NCI-H187 treated with DMSO at 0.1 percent for 48 hours (cell line): ENCODE data around the gene JAG2.
"Not testable (repeated sequence)": the region's sequence is repeated elsewhere in the genome, so short reads cannot be mapped to it uniquely, and the experiment has no call there.

ENCODE experiments used
- DNase-seq: peaks from one replicate; lab custom pipeline; 2025; lab: John Stamatoyannopoulos, UW

JAG2 gene

DNA sequence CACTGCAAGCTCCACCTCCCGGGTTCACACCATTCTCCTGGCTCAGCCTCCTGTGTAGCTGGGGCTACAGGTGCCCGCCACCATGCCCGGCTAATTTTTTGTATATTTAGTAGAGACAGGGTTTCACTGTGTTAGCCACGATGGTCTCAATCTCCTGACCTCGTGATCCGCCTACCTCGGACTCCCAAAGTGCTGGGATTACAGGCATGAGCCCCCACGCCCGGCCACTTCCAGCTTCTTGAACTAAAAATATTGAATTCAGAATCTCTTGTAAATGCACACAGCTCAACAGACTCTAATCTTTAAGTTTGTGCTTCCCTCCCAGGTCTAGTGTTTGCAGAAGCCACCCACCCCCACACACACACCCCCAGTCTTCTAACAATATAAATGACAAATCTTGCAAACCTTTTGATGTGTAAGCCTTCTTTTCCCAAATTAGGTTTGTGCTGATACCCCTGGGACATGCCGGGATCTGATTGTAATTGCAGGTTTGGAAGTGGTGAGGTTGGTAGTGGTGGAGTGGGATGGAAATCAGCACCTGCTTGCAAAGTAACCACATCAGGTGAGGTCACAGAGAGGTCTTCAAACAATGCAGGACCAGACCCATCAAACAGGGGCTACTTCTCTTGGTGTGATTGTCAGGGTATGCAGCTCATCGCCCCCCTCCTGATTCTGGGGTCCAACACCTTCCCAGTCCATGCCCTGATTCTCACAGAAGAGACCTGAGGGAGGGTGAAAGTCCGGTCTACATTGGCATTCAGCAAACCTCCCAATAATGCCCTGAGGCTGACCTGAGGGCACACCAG is 51.9 kb downstream of the JAG2 start:
- DNase-seq = no peak

DNA sequence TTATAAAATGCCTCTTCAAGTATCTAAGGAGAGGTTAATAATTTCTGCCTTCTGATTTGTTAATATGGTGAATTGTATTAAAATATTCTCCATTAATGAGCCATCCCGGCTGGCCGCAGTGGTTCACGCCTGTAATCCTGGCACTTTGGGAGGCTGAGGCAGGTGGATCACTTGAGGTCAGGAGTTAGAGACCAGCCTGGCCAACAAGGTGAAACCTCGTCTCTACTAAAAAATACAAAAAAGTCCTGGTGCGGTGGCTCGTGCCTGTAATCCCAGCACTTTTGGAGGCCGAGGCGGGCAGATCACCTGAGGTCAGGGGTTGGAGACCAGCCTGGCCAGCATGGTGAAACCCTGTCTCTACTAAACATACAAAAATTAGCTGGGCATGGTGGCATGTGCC is 59.3 kb downstream of the JAG2 start:
- DNase-seq = not testable (repeated sequence)

- DNase-seq = no peak
Measured at GRCh38 chr14:105108516-105108864, 60.1 kb downstream of the JAG2 start.

DNA sequence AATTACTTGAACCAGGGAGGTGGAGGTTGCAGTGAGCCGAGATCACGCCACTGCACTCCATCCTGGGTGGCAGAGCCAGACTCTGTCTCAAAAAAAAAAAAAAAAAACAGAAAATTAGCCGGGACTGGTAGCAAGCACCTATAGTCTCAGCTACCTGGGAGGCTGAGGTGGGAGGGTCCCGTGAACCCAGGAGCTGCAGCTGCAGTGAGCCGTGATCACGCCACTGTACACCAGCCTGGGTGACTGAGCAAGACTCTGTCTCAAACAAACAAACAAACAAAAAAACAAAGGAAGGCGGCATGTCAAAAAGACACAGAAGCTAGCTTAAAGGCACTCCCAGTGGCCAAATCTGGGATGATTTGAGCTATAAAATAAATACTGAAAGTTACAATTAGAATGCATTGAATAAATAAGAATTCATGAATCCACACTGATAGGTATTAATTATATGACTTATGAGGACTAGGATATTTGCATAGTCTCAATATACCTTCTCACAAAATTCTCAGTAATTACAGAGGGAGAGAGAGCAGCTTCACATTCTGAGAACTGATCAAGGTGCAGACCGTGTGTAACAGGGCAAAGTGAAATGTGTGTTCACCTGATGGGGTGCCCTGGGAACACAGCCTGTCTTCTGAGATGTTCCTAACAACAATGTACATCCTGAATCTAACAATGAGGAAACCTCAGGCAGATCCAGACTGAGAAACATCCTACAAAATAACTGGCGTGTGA is 60.6 kb downstream of the JAG2 start:
- no peak for DNase-seq

DNA sequence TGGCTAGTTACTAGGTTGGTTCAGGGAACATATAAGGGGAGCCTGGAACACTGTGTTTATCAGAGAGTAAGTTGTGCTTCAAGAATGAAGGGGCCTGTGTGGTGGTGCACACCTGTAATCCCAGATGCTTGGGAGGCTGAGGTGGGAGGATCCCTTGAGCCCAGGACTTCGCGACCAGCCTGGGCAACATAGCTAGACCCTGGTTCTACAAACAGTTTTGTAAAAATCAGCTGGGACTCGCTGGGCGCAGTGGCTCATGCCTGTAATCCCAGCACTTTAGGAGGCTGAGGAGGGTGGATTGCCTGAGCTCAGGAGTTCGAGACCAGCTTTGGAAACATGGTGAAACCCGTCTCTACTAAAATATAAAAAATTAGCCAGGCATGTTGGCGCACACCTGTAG is 61.2 kb downstream of the JAG2 start:
- DNase-seq = no peak

DNA sequence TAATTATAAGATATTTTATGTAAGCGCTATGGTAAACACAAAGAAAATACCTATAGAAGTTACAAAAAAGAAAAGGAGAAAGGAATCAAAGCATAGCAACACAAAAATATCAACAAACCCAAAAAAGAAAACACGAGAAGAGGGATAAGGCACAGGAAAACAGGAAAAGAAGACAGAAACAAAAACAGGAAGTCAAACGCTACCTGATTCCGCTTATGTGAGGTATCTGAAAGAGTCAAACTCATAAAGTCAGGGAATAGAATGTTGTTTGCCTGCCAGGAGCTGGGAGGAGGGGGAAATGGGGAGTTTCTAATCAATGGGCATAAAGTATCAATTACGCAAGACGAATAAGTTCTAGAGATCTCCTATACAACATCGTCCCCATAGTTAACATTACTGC is 63.4 kb downstream of the JAG2 start:
- no peak for DNase-seq

GRCh38 chr14:105102893-105103292 is 65.7 kb downstream of the JAG2 start:
- no peak for DNase-seq

GRCh38 chr14:105102361-105102870 is 66.2 kb downstream of the JAG2 start:
- no peak for DNase-seq

- DNase-seq = no peak
Measured at GRCh38 chr14:105100910-105101309, 67.7 kb downstream of the JAG2 start.

DNA sequence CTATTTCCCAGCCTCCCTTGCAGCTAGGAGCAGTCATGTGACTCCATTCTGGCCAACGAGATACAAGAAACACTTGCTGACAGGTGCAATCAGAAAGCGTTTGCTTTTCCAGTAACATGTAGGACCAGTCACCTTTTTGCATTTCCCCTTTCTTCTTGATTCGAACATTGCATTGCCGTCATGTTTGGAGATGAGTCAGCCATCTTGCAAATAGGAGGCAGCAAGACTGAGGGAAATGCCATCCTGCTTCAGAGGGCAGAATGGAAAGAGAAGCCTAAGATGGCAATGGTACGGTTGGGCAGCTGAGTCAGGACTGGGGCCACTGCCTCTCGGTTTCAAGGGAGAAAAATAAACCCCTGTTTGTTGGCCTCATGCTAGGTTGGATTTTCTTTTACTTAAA is 68.8 kb downstream of the JAG2 start:
- DNase-seq = no peak

DNA sequence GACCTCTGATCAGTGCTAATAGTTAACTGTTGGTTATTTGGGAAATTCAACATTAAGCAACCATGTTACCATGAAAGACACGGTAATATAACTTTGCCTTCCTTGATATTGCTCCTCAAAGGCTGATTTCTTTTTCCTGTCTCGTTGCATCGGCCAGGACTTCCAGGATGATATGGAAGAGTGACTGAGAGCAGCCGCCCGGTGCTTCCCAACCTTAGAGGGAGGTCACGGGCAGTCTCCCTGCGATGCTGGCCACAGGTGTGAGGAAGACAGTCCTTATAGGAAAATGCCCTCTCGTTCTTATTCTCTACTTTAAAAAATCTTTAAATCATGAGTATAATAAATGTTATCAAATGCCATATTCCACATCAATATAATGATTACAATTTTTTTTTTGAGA is 70.3 kb downstream of the JAG2 start:
- no peak for DNase-seq

DNA sequence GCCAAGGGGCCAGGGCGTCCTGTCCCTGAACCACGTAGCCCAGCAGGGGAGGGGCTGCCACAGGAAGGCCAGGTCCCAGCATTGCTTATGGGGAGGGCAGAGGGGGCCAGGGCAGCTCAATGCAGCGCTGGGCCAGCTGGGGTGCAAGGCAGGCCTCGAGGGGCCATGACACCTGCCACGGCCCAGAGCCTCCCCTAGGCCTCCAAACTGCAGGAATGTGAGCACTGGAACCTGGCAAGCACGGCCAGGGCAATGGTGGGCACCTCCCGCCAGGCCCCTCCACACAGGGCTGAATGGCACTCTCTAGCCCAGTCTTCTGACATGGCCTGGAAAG is 70.8 kb downstream of the JAG2 start:
- DNase-seq = no peak

- DNase-seq = no peak
Measured at GRCh38 chr14:105096206-105096875, 72.2 kb downstream of the JAG2 start.

DNA sequence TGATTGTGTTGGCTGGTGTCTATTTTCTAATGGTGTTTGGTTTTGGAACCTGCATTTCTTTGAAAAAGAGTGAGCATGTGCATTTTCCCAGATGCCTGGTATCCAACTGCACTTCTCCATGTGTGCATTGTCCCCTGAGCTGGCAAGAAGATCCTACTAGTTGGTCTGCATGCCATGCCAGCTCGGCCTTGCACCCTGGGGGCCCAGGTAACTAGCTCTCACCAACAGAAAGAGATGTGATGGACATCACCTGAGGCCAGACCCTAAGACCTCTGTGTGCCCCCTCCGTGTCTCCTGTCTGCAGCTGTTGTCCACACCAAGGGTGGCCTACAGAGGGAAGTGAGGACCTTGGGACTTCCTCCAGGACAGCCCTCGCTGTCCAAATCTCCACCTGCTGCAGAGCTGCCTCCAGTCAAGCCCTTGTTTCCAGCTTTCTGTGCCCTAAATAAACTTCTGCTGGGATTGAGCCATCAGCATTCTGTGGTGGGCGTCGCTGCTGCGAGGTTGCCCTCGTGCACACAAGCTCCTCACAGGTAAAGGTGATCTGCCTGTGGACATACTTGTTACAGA is 73.3 kb downstream of the JAG2 start:
- no peak for DNase-seq

GRCh38 chr14:105094193-105094907 is 74.2 kb downstream of the JAG2 start:
- no peak for DNase-seq

- DNase-seq = no peak
Measured at GRCh38 chr14:105093431-105094192, 75.0 kb downstream of the JAG2 start.

GRCh38 chr14:105093038-105093430 is 75.5 kb downstream of the JAG2 start:
- DNase-seq = no peak

DNA sequence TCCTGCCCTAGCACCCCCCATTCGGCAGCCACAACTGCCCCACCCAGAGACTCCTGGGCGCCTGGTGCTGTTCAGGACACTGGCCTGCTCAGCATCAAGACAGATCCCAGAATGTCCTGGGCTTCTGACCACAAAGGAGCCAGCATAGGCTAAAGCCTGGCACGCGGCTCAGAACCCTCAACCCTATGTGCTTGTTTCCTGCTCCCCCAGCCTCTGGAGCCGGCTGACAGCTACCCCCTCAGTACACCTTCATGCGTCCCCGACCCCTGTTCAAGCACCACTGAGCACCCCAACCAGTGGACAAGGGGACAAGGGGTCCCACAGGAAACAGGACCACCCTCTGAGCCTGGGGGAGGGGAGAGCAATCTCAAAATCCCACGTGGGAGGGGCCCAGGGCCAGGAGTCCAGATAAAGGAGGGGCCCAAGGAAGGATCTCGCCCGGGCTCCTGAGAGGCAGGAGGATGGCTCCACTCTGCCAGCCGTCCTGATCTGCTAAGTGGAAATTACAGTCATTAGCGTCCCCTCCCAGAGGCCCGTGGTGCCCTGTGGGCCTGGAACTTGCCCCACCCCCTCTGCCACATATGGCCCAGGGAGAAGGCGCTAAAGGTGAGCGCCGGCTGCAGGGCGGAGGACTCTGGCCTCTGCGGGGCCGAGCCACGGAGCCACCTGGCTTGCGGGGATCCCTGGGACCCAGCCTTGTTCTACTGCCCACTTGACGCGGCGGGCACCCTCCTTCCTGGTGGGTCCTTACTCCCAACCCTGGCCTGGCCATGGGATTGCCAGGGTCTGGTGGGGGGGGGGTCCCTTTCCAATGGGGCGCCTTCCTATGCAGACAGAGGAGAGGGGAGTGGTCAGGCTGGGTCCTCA is 76.2 kb downstream of the JAG2 start:
- no peak for DNase-seq

GRCh38 chr14:105091517-105092170 is 76.9 kb downstream of the JAG2 start:
- no peak for DNase-seq

DNA sequence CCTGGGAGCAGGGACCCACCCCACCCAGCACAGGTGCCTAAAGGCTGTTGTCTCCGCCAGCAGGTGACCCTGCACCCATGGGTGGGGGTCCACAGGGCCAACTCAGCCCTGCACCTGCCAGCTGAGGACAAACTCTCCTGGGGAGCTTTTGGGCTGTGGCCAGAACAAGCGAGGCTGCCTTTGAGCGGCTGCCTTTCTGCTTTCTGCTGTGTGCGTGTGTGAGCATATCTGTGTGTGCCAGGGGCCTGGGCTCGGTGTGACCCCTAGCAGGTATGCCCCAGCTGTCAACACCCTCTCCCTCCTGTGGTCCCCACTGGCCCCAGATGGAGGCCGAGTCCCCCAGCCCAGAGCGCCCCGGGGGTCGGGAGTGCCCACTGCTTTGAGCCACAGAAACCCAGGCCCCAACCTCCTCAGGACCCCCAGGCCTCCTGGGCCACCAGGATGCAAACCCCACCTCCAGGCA is 77.5 kb downstream of the JAG2 start:
- DNase-seq = no peak
